Mesendoderm (in vitro differentiated cells): Measurements from ENCODE around the gene USP7.

ENCODE experiments used
- DNase-seq: peaks from one replicate; pipeline ENCODE4 v3.0.0; 2013
- H2AK5ac ChIP-seq: 2 replicates; pipeline ENCODE4 v1.6.1; 2013; ENCODE audit warnings: low read length, inconsistent platforms
- H2BK120ac ChIP-seq: 2 replicates; pipeline ENCODE4 v1.6.1; 2013; ENCODE audit warnings: low read depth, mild to moderate bottlenecking, low read length, moderate library complexity, mixed read lengths
- H2BK15ac ChIP-seq: replicated peaks from 2 replicates; pipeline ENCODE4 v1.6.1; 2013; ENCODE audit warnings: low read depth, mild to moderate bottlenecking, moderate library complexity
- H2BK5ac ChIP-seq: 2 replicates; pipeline ENCODE4 v1.6.1; 2013; ENCODE audit warnings: low read length, inconsistent platforms
- H3K18ac ChIP-seq: 2 replicates; pipeline ENCODE4 v1.6.1; 2013; ENCODE audit warnings: mild to moderate bottlenecking, low read length, mixed read lengths
- H3K23ac ChIP-seq: one replicate; pipeline ENCODE4 v1.6.1; 2013; ENCODE audit warnings: low read length
- H3K27ac ChIP-seq: 2 replicates; pipeline ENCODE4 v1.5.1; 2013; ENCODE audit warnings: low read depth, mild to moderate bottlenecking, inconsistent platforms, low read length, moderate library complexity
- H3K27me3 ChIP-seq: 2 replicates; pipeline ENCODE4 v1.6.1; 2013; ENCODE audit warnings: low read length, control low read depth, mild to moderate bottlenecking, inconsistent platforms; ENCODE audit not compliant: insufficient read depth, poor library complexity
- H3K36me3 ChIP-seq: 2 replicates; pipeline ENCODE4 v1.6.1; 2013; ENCODE audit warnings: low read length, inconsistent platforms; ENCODE audit not compliant: control insufficient read depth, insufficient read depth
- H3K4ac ChIP-seq: one replicate; pipeline ENCODE4 v1.6.1; 2013; ENCODE audit warnings: low read depth, mild to moderate bottlenecking, low read length, moderate library complexity
- H3K4me1 ChIP-seq: 2 replicates; pipeline ENCODE4 v1.6.1; 2013; ENCODE audit warnings: low read depth, low read length, inconsistent platforms; ENCODE audit not compliant: control insufficient read depth
- H3K4me2 ChIP-seq: 2 replicates; pipeline ENCODE4 v1.6.1; 2013; ENCODE audit warnings: low read length
- H3K4me3 ChIP-seq: 2 replicates; pipeline ENCODE4 v1.5.1; 2013; ENCODE audit warnings: mild to moderate bottlenecking, low read length
- H3K56ac ChIP-seq: one replicate; pipeline ENCODE4 v1.6.1; 2013; ENCODE audit warnings: low read length
- H3K79me1 ChIP-seq: 2 replicates; pipeline ENCODE4 v1.6.1; 2013; ENCODE audit warnings: low read length, inconsistent platforms
- H3K79me2 ChIP-seq: 2 replicates; pipeline ENCODE4 v1.6.1; 2013; ENCODE audit warnings: mild to moderate bottlenecking, low read length; ENCODE audit not compliant: control insufficient read depth, insufficient read depth
- H3K9ac ChIP-seq: 2 replicates; pipeline ENCODE4 v1.6.1; 2013; ENCODE audit warnings: low read length, inconsistent platforms
- H4K5ac ChIP-seq: one replicate; pipeline ENCODE4 v1.6.1; 2013; ENCODE audit warnings: low read length
- H4K8ac ChIP-seq: one replicate; pipeline ENCODE4 v1.6.1; 2013; ENCODE audit warnings: low read depth, mild to moderate bottlenecking, control low read depth, low read length, moderate library complexity
- WGBS: extraction: QIAGEN DNeasy Blood & Tissue Kit; methylation state at CpG from one replicate; pipeline ENCODE4 v1.1.7; 2013; ENCODE audit warnings: low lambda C conversion rate, missing lambda C conversion rate; ENCODE audit not compliant: insufficient coverage; ENCODE audit errors: extremely low coverage; 5-methylcytosine and 5-hydroxymethylcytosine counted together

The USP7 gene

DNA sequence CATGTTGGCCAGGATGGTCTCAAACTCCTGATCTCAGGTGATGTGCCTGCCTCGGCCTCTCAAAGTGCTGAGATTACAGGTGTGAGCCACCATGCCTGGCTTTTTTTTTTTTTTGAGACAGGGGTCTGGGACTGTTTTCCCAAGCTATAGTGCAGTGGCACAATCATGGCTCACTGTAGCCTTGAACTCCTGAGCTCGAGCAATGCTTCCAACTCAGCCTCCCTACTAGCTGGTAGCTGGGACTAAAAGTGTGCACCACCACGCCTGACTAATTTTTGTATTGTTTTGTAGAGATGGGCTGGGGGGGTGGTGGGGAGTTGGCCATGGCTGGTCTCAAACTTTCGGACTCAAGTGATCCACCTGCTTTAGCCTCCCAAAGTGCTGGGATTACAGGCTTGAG is 36.1 kb upstream of the USP7 start:
- H3K36me3 ChIP-seq = no peaks in the 10 kb centered on the region
- WGBS = no CpG with 5 or more reads among the region's 4 CpGs
- no peak overlapping the region for H4K5ac ChIP-seq

DNA sequence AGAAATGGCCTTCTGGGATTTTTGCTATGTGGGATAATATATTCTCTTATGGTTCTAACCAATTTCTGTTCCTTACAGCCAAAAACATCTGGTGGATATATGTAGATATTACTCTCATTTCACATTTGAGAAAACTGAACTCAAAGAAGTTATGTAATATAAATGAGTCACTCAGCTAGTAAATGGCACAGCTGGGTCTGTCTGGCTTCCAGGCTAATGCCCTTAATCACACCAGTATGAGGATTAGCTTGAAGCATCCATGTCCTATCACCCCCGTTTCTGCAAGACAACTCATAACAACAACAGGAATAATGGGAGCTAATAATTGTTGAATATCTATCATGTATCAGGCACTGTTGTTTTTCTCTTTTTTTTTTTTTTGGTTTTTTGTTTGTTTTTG is 34.4 kb upstream of the USP7 start:
- Histone ChIP-seq H3K4me1 (no peaks in the 10 kb centered on the region), H3K18ac (no peak overlapping the region), H4K8ac (no peak overlapping the region), H3K27me3 (no peaks in the 10 kb centered on the region), H3K9ac (no peak overlapping the region), H3K79me2 (no peaks in the 10 kb centered on the region), H3K56ac (no peak overlapping the region), H3K4me2 (no peak overlapping the region), H4K5ac (no peak overlapping the region), H2AK5ac (no peak overlapping the region), H2BK15ac (no peak overlapping the region), H3K36me3 (no peaks in the 10 kb centered on the region), H2BK120ac (no peak overlapping the region), H3K4ac (no peak overlapping the region), H2BK5ac (no peak overlapping the region), H3K79me1 (no peaks in the 10 kb centered on the region), H3K4me3 (no peak overlapping the region), H3K27ac (no peak overlapping the region), H3K23ac (no peak overlapping the region)
- WGBS = no CpG with 5 or more reads among the region's 1 CpG
- DNase-seq = no peak

More for the DNA sequence above, 36.1 kb upstream of the USP7 start:
- Histone ChIP-seq H3K4me1 (no peaks in the 10 kb centered on the region), H3K27me3 (no peaks in the 10 kb centered on the region), H3K23ac (no peak overlapping the region), H3K18ac (no peak overlapping the region), H3K56ac (no peak overlapping the region), H3K79me1 (no peaks in the 10 kb centered on the region), H2AK5ac (no peak overlapping the region), H3K4ac (no peak overlapping the region), H2BK5ac (no peak overlapping the region), H3K4me2 (no peak overlapping the region), H3K9ac (no peak overlapping the region), H2BK15ac (no peak overlapping the region), H4K8ac (no peak overlapping the region), H3K79me2 (no peaks in the 10 kb centered on the region), H3K27ac (no peak overlapping the region), H2BK120ac (no peak overlapping the region), H3K4me3 (no peak overlapping the region)
- DNase-seq = no peak

DNA sequence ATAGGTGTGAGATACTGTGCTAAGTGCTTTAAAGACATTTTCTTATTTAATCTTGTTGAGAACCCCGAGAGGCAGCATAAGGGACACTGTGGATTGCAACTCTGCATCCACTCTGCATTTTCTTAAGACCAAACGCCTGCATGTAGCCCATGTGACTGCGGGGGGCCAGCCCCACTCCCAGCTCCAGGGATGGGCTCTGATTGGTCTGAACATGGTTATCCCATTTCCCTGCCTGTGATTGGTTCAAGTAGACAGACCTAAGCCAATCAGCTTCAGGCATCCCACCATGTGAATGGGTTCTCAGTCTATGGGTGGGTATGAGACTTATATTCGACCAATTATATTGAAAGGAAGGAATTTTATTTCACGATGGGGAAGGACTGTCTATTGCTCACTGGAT is 33.2 kb upstream of the USP7 start:
- peak; percentile 40 for DNase-seq

DNA sequence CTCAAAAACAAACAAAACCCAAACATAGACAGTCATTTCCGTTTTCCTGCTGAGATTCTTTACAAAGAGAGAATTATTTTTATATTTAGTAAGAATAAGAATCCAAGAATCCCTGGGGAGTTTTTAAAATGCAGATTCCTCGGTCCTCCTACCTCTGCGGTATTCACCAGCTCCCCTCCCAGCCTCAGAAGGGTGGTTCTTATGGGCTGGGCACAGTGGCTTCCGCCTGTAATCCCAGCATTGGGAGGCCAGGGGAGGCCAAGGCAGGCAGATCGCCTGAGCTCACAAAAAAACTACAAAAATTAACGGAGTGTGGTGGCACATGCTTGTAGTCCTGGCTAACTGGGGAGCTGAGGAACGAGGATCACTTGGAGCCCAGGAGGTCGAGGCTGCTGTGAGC is 26.7 kb upstream of the USP7 start:
- Histone ChIP-seq H3K4me3 (no peak overlapping the region), H3K36me3 (no peaks in the 10 kb centered on the region), H3K4me2 (no peak overlapping the region), H2AK5ac (no peak overlapping the region), H2BK5ac (no peak overlapping the region), H2BK15ac (no peak overlapping the region), H3K9ac (no peak overlapping the region), H4K5ac (no peak overlapping the region), H2BK120ac (no peak overlapping the region), H3K79me1 (no peaks in the 10 kb centered on the region), H3K18ac (no peak overlapping the region), H3K79me2 (no peaks in the 10 kb centered on the region), H3K23ac (no peak overlapping the region), H3K27ac (no peak overlapping the region), H3K27me3 (no peaks in the 10 kb centered on the region), H3K56ac (no peak overlapping the region), H3K4me1 (no peaks in the 10 kb centered on the region), H3K4ac (no peak overlapping the region), H4K8ac (no peak overlapping the region)
- DNase-seq = no peak
- WGBS = no CpG with 5 or more reads among the region's 8 CpGs

More for the DNA sequence above, 33.2 kb upstream of the USP7 start:
- no peak overlapping the region for H2BK5ac ChIP-seq
- no peaks in the 10 kb centered on the region for H3K4me1 ChIP-seq
- H3K4me2 ChIP-seq = no peak overlapping the region
- no peak overlapping the region for H3K23ac ChIP-seq
- H3K27ac ChIP-seq = no peak overlapping the region
- no peak overlapping the region for H2AK5ac ChIP-seq
- H2BK120ac ChIP-seq = no peak overlapping the region
- H3K36me3 ChIP-seq = no peaks in the 10 kb centered on the region
- H3K18ac ChIP-seq = no peak overlapping the region
- no peaks in the 10 kb centered on the region for H3K79me1 ChIP-seq
- H3K4me3 ChIP-seq = no peak overlapping the region
- H3K27me3 ChIP-seq = no peaks in the 10 kb centered on the region
- no peak overlapping the region for H2BK15ac ChIP-seq
- H4K5ac ChIP-seq = no peak overlapping the region
- no peak overlapping the region for H3K9ac ChIP-seq
- no peak overlapping the region for H3K4ac ChIP-seq
- H3K56ac ChIP-seq = no peak overlapping the region
- no CpG with 5 or more reads among the region's 5 CpGs for WGBS
- H3K79me2 ChIP-seq = no peaks in the 10 kb centered on the region
- H4K8ac ChIP-seq = no peak overlapping the region

DNA sequence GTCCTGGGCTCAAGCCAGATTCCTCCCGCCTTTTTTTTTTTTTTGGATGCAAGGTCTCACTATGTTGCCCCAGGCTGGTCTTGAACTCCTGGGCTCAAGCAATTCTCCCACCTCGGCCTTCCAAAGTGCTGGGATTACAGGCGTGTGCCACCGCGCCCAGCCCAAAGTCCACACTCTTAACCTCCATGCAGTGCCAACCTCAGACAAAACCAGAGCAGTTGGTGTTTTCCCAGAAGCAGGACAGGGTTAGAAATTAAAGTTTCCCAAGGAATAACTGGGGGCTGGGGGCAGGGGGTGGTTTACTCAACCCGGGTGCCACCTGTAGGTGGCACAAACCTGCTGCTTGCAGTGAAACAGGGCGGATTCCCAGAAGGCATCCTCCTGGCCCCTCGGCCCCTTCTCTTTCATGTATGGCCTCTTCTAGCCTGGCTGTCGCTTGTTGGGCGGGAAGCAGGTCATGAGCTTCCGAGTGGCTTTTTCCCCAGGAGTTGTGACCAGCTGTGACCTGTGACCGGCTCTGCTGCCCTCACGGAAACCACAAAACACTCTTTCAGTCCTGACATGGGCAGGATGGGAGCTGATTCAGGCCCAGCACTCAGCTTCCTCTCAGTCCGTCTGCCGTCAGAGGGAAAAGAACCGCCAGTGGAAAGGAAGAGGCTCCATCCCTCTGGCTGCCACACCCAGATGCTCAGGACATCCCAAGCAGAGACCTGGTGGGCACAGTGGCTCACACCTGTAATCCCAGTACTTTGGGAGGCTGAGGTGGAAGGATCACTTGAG is 25.6 kb upstream of the USP7 start:
- no peaks in the 10 kb centered on the region for H3K4me1 ChIP-seq
- no peak overlapping the region for H2BK120ac ChIP-seq
- no peak for DNase-seq
- no peaks in the 10 kb centered on the region for H3K79me1 ChIP-seq
- no peak overlapping the region for H4K5ac ChIP-seq
- no peak overlapping the region for H3K4ac ChIP-seq
- H3K56ac ChIP-seq = no peak overlapping the region
- H3K27ac ChIP-seq = no peak overlapping the region
- H2BK5ac ChIP-seq = no peak overlapping the region
- no peak overlapping the region for H2AK5ac ChIP-seq
- no peaks in the 10 kb centered on the region for H3K36me3 ChIP-seq
- no peaks in the 10 kb centered on the region for H3K27me3 ChIP-seq
- H3K9ac ChIP-seq = no peak overlapping the region
- no CpG with 5 or more reads among the region's 16 CpGs for WGBS
- no peak overlapping the region for H3K4me3 ChIP-seq
- no peaks in the 10 kb centered on the region for H3K79me2 ChIP-seq
- no peak overlapping the region for H3K18ac ChIP-seq
- no peak overlapping the region for H3K4me2 ChIP-seq
- no peak overlapping the region for H2BK15ac ChIP-seq
- H3K23ac ChIP-seq = no peak overlapping the region
- no peak overlapping the region for H4K8ac ChIP-seq

DNA sequence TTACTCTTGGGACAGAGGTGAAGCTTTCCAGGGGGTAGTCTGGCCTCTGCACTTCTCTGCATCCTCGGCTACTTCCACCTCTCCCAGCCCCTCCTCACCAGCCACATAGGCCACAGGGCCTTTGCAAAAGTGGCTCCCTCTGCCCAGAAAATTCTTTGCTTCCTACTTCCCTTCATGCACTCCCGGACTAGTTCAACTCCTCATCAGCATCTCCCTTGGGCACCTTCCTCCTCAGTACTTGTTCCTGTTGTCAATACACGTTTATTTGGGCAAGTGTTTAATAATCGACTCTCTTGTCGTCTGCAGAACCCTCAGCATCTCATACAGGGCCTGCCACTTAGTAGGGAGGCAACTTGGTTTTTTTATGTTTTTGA is 23.1 kb upstream of the USP7 start:
- Histone ChIP-seq H2BK5ac (no peak overlapping the region), H2AK5ac (no peak overlapping the region), H3K23ac (no peak overlapping the region), H4K5ac (no peak overlapping the region), H3K4me3 (no peak overlapping the region), H4K8ac (no peak overlapping the region), H3K36me3 (no peaks in the 10 kb centered on the region), H3K4ac (no peak overlapping the region), H3K27me3 (no peaks in the 10 kb centered on the region), H3K4me2 (no peak overlapping the region), H2BK15ac (no peak overlapping the region), H3K27ac (no peak overlapping the region), H3K18ac (no peak overlapping the region), H3K56ac (no peak overlapping the region), H3K79me1 (no peaks in the 10 kb centered on the region), H3K9ac (no peak overlapping the region), H3K79me2 (no peaks in the 10 kb centered on the region), H3K4me1 (no peaks in the 10 kb centered on the region), H2BK120ac (no peak overlapping the region)
- DNase-seq = no peak
- no CpG with 5 or more reads among the region's 5 CpGs for WGBS
